HepG2 (cell line): ENCODE measurements around the gene SMIM36. TPM values are rescaled to one million over a fixed set of nuclear protein-coding genes. Genes with fewer than 3 reads are reported as not detected.

ENCODE experiments used
- ATAC-seq: fragments of 200-7000 bp; cut with Tn5 transposase; 3 replicates; pipeline ENCODE4 v1.9.1; 2020; ENCODE audit warnings: mild to moderate bottlenecking, moderate library complexity
- BruUV-seq: library from RNA; stranded (reverse); fragments of 400-500 nt; replicated peaks from 2 replicates; lab custom pipeline; 2021; lab: Mats Ljungman, UMichigan
- CTCF ChIA-PET: fragments of 300-600 bp; formaldehyde crosslinking; extraction: SDS; loops from one replicate; lab custom pipeline; 2021; ENCODE audit warnings: low total read pairs, inconsistent platforms, low intra/inter-chr PET ratio; lab: Yijun Ruan, JAX
- POLR2A ChIA-PET: fragments of 350-600 bp; sonication (Branson Sonifier 250); formaldehyde crosslinking; loops from one replicate; lab custom pipeline; 2020; ENCODE audit warnings: antibody characterized with exemption, inconsistent platforms; lab: Yijun Ruan, JAX
- DNase-seq: peaks from one replicate; pipeline ENCODE4 v3.0.0-alpha.2; 2015; ENCODE audit warnings: low spot score
- FAIRE-seq: peaks from 3 replicates; lab custom pipeline; 2011; peaks lifted over from hg19 to GRCh38; lab: Jason Lieb, UNC
- H2AFZ ChIP-seq: one replicate; pipeline ENCODE4 v1.6.1; 2011; ENCODE audit warnings: low read length, inconsistent platforms
- H3K27ac ChIP-seq: fragments of 300-600 bp; 3 replicates; pipeline ENCODE4 v1.8.0; 2011; ENCODE audit warnings: mixed run types, mild to moderate bottlenecking, mixed read lengths, low read length, inconsistent platforms; ENCODE audit not compliant: insufficient read depth; ENCODE audit errors: extremely low read length
- H3K27me3 ChIP-seq, 2 experiments: fragments of 200-600 bp in 1 of 2; 2 replicates in 1 of 2; 3 replicates in 1 of 2; pipeline versions ENCODE4 v1.6.0 to v1.8.0; 2011; ENCODE audit warnings: low read length in 2 of 2, mild to moderate bottlenecking in 2 of 2, moderate library complexity in 2 of 2, inconsistent platforms in 1 of 2; ENCODE audit not compliant: insufficient read depth in 2 of 2, control insufficient read depth in 1 of 2
- H3K36me3 ChIP-seq, 2 experiments: fragments of 200-600 bp in 1 of 2; replicated peaks in 1 of 2; 2 replicates in 1 of 2; 3 replicates in 1 of 2; pipeline versions ENCODE4 v1.5.1 to v1.8.0; 2011; ENCODE audit warnings: low read length in 2 of 2, inconsistent platforms in 1 of 2; ENCODE audit not compliant: insufficient read depth in 2 of 2, control insufficient read depth in 1 of 2
- H3K4me1 ChIP-seq: 2 replicates; pipeline ENCODE4 v1.5.1; 2012; ENCODE audit warnings: low read length, inconsistent platforms; ENCODE audit not compliant: insufficient read depth
- H3K4me2 ChIP-seq: 2 replicates; pipeline ENCODE4 v1.6.0; 2011; ENCODE audit warnings: low read depth, low read length, inconsistent platforms
- H3K4me3 ChIP-seq, 3 experiments: fragments of 200-600 bp in 1 of 3; sonication (generic), shearing (Covaris generic) in 1 of 3; replicated peaks in 1 of 3; 2 replicates each; pipeline ENCODE4 v1.5.1; 2011 to 2016; ENCODE audit warnings: low read length in 3 of 3, inconsistent platforms in 2 of 3, low read depth in 2 of 3, mild to moderate bottlenecking in 2 of 3, control low read depth in 1 of 3, mixed read lengths in 1 of 3; ENCODE audit not compliant: insufficient read depth in 1 of 3
- H3K79me2 ChIP-seq: one replicate; pipeline ENCODE4 v1.6.1; 2011; ENCODE audit warnings: low read length, inconsistent platforms; ENCODE audit not compliant: insufficient read depth
- H3K9ac ChIP-seq: 2 replicates; pipeline ENCODE4 v1.6.0; 2011; ENCODE audit warnings: mild to moderate bottlenecking, low read depth, low read length, inconsistent platforms; ENCODE audit not compliant: insufficient read depth
- H3K9me3 ChIP-seq: 2 replicates; pipeline ENCODE4 v1.5.1; 2012; ENCODE audit warnings: mild to moderate bottlenecking, low read length
- H4K20me1 ChIP-seq: 2 replicates; pipeline ENCODE4 v1.6.0; 2011; ENCODE audit warnings: inconsistent platforms, mild to moderate bottlenecking, low read length, moderate library complexity; ENCODE audit not compliant: insufficient read depth
- ARID4A ChIP-seq: sonication (generic); formaldehyde crosslinking; IDR thresholded peaks from 2 replicates; pipeline ENCODE4 v1.5.0; 2020; ENCODE audit warnings: mild to moderate bottlenecking, missing genetic modification reagents, borderline replicate concordance
- FOXP1 ChIP-seq, 2 experiments: fragments of 450-650 bp in 1 of 2; IDR thresholded peaks; 2 replicates each; pipeline ENCODE4 v1.6.1; 2017 to 2018; ENCODE audit warnings: antibody characterized with exemption in 1 of 2
- GTF2F1 ChIP-seq: fragments of 150-350 bp; IDR thresholded peaks from 2 replicates; pipeline ENCODE4 v1.6.1; 2014; ENCODE audit warnings: low read length
- KLF16 ChIP-seq, 2 experiments: sonication (generic) in 1 of 2; formaldehyde crosslinking in 1 of 2; IDR thresholded peaks; 2 replicates each; pipeline versions ENCODE4 v1.6.1 to v1.8.0; 2016 to 2023; ENCODE audit warnings: missing genetic modification reagents in 2 of 2, missing compliant biosample characterization in 1 of 2
- MEIS2 ChIP-seq: sonication (generic); formaldehyde crosslinking; IDR thresholded peaks from 2 replicates; pipeline ENCODE4 v1.9.0; 2021; ENCODE audit warnings: mild to moderate bottlenecking, missing genetic modification reagents
- MIXL1 ChIP-seq: IDR thresholded peaks from 2 replicates; pipeline ENCODE4 v1.6.1; 2016
- NFIC ChIP-seq: IDR thresholded peaks from 2 replicates; pipeline ENCODE4 v1.6.1; 2012; ENCODE audit warnings: mild to moderate bottlenecking, low read length, inconsistent platforms
- NONO ChIP-seq, 2 experiments: fragments of 450-650 bp in 1 of 2; sonication (generic) in 1 of 2; formaldehyde crosslinking in 1 of 2; IDR thresholded peaks in 1 of 2; conservative IDR thresholded peaks in 1 of 2; 2 replicates each; pipeline versions ENCODE4 v1.6.1 to v1.8.0; 2017 to 2022; ENCODE audit warnings: mild to moderate bottlenecking in 1 of 2, missing genetic modification reagents in 1 of 2, moderate library complexity in 1 of 2
- NR2F1 ChIP-seq, 2 experiments: fragments of 450-650 bp in 1 of 2; formaldehyde crosslinking in 1 of 2; IDR thresholded peaks; 2 replicates each; pipeline versions ENCODE4 v1.5.0 to v1.6.1; 2016 to 2020; ENCODE audit warnings: mild to moderate bottlenecking in 1 of 2, missing compliant biosample characterization in 1 of 2, missing genetic modification reagents in 1 of 2, moderate library complexity in 1 of 2
- NR2F2 ChIP-seq: IDR thresholded peaks from 2 replicates; pipeline ENCODE4 v1.6.1; 2012; ENCODE audit warnings: low read depth, inconsistent platforms, borderline replicate concordance
- POLR2AphosphoS5 ChIP-seq: IDR thresholded peaks from 2 replicates; pipeline ENCODE4 v1.6.1; 2012; ENCODE audit warnings: low read depth, low read length
- POLR2G ChIP-seq: fragments of 200-400 bp; formaldehyde crosslinking; IDR thresholded peaks from 2 replicates; pipeline ENCODE4 v1.6.1; 2018; ENCODE audit warnings: mild to moderate bottlenecking, low read depth, low read length, moderate library complexity
- ZBTB37 ChIP-seq: sonication (generic); formaldehyde crosslinking; IDR thresholded peaks from 2 replicates; pipeline ENCODE4 v1.4.0; 2020; ENCODE audit warnings: mild to moderate bottlenecking, missing genetic modification reagents
- ZNF33B ChIP-seq: sonication (generic); formaldehyde crosslinking; IDR thresholded peaks from 2 replicates; pipeline ENCODE4 v1.5.1; 2020; ENCODE audit warnings: mild to moderate bottlenecking, missing genetic modification reagents
- ZNF343 ChIP-seq: sonication (generic); formaldehyde crosslinking; IDR thresholded peaks from 2 replicates; pipeline ENCODE4 v1.4.0; 2020; ENCODE audit warnings: mild to moderate bottlenecking, missing genetic modification reagents
- ZNF792 ChIP-seq: IDR thresholded peaks from 2 replicates; pipeline ENCODE4 v1.6.1; 2016
- WGBS: methylation state at CpG from one replicate; pipeline ENCODE4 v1.1.6; 2017; ENCODE audit warnings: low lambda C conversion rate; 5-methylcytosine and 5-hydroxymethylcytosine counted together
- in situ Hi-C: cut with HindIII; loops from 2 replicates; pipeline ENCODE4 v1.10.0; 2017; ENCODE audit warnings: low pct_unique_long_range_greater_than_20kb; ENCODE audit not compliant: extremely low pct_ligation_motif_present
- intact Hi-C: fragments of 100-400 bp; cut with micrococcal nuclease; formaldehyde crosslinking; loops from one replicate; pipeline ENCODE4 v1.10.0; 2022; ENCODE audit not compliant: unreplicated experiment
- polyA plus RNA-seq, 8 experiments: library from polyadenylated mRNA; depleted of rRNA in 3 of 8; stranded (reverse) in 7 of 8; unstranded in 1 of 8; fragments of >200 nt; fragmentation: Illumina TruSeq in 4 of 8; extraction: Trizol in 4 of 8; gene quantifications; 2 replicates each; pipeline versions ENCODE4 v1.2.1 to v1.2.3, GENCODE V29; 2011 to 2016; ENCODE audit warnings: low read depth in 4 of 8, missing spikeins in 1 of 8, mixed read lengths in 1 of 8; ENCODE audit not compliant: insufficient read depth in 1 of 8
- total RNA-seq, 5 experiments: library from RNA; depleted of rRNA; stranded (reverse); fragments of >200 nt; fragmentation: Illumina TruSeq; extraction: Trizol; gene quantifications; 2 replicates each; pipeline ENCODE4 v1.2.3, GENCODE V29; 2016; ENCODE audit warnings: low read depth in 1 of 5

Gene SMIM36
- total and polyA plus RNA-seq, 2 of the 13 experiments (the other 11 are each of a cell fraction or from before 2014, with no cell fraction given): not detected

GRCh38 chr17:55433629-55434422 lies 77.4 kb downstream of the SMIM36 start (continued):
- TF ChIP-seq ZNF343 (CRISPR knock-in tag) (peak; percentile 52; the same call in 1 of the 2 replicates), NR2F1 (CRISPR knock-in tag; IDR thresholded peaks at IDR 0.05) (peak in 1 of 2 experiments; percentile 28; a peak in 2 of 4 replicates), POLR2AphosphoS5 (peak; percentile 66), MIXL1 (CRISPR knock-in tag) (peak; percentile 87), NONO (IDR thresholded peaks at IDR 0.05) (no peak), NONO (CRISPR knock-in tag; conservative IDR thresholded peaks at IDR 0.05) (no peak), FOXP1 (IDR thresholded peaks at IDR 0.05) (no peak), FOXP1 (CRISPR knock-in tag; IDR thresholded peaks at IDR 0.05) (peak; percentile 88)

DNA sequence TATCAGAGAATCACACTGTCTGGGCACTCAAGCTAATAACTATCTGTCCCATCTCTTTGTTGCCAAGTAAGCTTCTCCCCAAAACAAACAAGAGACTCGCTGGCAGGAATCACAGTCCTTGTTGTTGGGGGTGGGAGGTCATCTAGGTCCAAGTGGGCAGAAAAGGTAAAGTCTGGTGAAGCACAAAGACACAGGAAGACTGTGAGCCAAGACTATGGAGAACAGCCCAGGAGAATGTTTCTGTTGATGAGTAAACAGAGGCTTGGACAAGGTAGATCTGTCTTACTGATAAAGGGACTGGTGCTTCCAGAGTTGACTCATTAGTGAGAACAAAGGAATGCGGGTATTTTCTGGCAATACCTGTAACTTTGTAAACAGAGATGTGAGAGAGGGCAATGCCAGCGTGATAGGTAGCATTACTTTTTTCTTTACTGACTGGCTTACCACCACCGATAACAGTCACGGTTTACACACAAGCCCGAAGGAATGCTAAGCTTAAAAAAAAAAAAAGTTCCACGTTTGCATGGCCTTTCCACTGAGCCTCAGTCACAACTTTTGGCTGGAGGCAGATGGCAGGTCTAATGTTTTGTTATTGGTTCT lies 78.1 kb downstream of the SMIM36 start:
- Histone ChIP-seq H3K36me3 (no peaks in the 10 kb centered on the region), H3K79me2 (no peaks in the 10 kb centered on the region), H3K27ac (peak overlapping the region; percentile 92), H3K4me2 (peak overlapping the region; percentile 71), H3K9me3 (no peaks in the 10 kb centered on the region), H3K27me3 (no peaks in the 10 kb centered on the region), H2AFZ (no peak overlapping the region), H3K9ac (peak overlapping the region; percentile 73), H3K4me3 (peak overlapping the region in 2 of 3 experiments; percentile 6 to 44; a peak in 2 of 6 replicates), H4K20me1 (no peaks in the 10 kb centered on the region), H3K4me1 (peaks cover 79% of the 10 kb centered on the region)
- ChIA-PET CTCF (interaction anchor here (1.1 kb wide), 1 partner anchor 26 kb away, joined by 3 read pairs; no protein-coding TSS in a partner anchor), POLR2A (interaction anchor here (0.7 to 5.2 kb wide), 19 partner anchors 11 to 466 kb away, joined by 3 to 136 read pairs (median 8); partner anchors contain the start of genes MMD and SMIM36)
- WGBS: 2% methylated on average over 7 of the region's 7 CpGs
- intact Hi-C loops: loop anchor here (1.0 to 5.0 kb wide), 4 partner anchors 11 to 146 kb away; no protein-coding TSS in a partner anchor
- TSS peak; percentile 99 for BruUV-seq
- in situ Hi-C loops: no loop called here
- peak; percentile 85 for DNase-seq
- ATAC-seq: peak; percentile 75
- FAIRE-seq: peak; percentile 15
- TF ChIP-seq MEIS2 (peak; percentile 74), ZBTB37 (CRISPR knock-in tag) (peak; percentile 94), POLR2G (no peak), ZNF33B (CRISPR knock-in tag) (no peak), GTF2F1 (no peak), ZNF792 (CRISPR knock-in tag) (no peak), ARID4A (CRISPR knock-in tag) (0 out of 2 replicates have a peak, but pooled peaks have one; percentile 8), NR2F2 (0 out of 2 replicates have a peak, but pooled peaks have one; percentile 64), KLF16 (CRISPR knock-in tag; IDR thresholded peaks at IDR 0.05) (peak in 1 of 2 experiments; percentile 21; a peak in 1 of 4 replicates), NFIC (peak; percentile 80)
